ENCODE data around the gene INSM1.
A peak's percentile ranks its signal among the peaks of the same experiment; 100 is the strongest.
"Not testable (repeated sequence)": the region's sequence is repeated elsewhere in the genome, so short reads cannot be mapped to it uniquely, and the experiment has no call there.

INSM1 gene, protein sequence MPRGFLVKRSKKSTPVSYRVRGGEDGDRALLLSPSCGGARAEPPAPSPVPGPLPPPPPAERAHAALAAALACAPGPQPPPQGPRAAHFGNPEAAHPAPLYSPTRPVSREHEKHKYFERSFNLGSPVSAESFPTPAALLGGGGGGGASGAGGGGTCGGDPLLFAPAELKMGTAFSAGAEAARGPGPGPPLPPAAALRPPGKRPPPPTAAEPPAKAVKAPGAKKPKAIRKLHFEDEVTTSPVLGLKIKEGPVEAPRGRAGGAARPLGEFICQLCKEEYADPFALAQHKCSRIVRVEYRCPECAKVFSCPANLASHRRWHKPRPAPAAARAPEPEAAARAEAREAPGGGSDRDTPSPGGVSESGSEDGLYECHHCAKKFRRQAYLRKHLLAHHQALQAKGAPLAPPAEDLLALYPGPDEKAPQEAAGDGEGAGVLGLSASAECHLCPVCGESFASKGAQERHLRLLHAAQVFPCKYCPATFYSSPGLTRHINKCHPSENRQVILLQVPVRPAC

GRCh38 chr20:20367575-20368417 is at the start of gene INSM1:
Gene INSM1 (plus strand): TSS chr20:20368104. CDS start chr20:20368268, 164 bp downstream.
- no peak for DNase-seq

DNA sequence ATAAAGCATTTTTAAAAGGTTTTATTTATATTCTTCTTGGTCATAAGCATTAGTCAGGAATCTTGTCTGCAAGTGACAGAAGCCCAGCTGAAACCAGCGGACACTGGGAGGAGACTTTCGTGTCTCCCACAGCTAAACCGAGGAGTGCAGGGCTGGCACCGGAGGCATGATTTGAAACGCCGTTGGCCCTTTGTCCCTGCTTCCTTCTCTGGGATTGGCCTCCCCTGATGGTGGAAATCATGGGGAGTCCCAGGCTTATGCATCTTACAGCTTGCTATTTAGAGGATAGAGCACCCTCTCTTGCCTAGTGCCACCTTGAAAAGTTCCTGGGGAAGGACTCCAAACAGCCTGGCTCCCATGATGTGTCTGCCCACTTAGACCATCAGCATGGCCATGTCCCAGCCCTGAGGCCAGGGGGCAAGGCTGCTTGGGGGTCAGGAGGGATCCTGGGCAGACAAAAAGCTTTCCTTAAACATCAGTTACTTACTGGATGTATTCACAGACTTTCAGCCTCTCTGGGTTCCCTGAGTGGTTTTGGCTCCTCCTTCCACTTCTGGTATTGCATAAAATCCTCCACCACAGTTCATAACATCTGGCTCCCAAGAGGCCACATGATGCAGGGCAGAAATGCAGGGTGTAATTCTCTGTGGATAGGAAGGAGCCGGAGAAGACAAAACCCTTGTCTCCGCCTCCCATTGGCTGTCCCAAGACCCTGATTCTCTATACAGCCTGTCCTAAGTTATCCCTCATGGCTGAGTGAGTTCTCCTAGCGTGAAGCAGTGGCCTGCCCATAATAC is 49.3 kb upstream of the INSM1 start:
- DNase-seq: no peak

DNA sequence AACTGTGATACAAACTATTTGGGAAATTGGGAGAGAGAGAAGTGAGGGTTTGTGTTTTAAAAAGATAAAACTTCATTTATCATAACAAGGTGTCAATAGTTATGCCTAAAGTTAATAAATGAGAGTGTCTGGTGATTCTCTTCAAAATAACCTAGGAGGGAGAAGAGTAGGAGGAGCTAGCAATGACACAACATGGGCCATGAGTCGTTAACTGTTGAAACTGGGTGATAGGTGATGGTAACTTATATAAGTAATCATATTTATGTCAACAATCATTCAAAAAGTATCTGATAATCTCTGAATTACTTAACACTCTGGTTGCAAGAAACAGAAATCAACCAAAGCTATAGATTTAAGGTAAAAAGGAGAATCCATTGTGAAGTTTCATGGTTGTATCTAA is 46.8 kb upstream of the INSM1 start:
- DNase-seq: no peak

DNA sequence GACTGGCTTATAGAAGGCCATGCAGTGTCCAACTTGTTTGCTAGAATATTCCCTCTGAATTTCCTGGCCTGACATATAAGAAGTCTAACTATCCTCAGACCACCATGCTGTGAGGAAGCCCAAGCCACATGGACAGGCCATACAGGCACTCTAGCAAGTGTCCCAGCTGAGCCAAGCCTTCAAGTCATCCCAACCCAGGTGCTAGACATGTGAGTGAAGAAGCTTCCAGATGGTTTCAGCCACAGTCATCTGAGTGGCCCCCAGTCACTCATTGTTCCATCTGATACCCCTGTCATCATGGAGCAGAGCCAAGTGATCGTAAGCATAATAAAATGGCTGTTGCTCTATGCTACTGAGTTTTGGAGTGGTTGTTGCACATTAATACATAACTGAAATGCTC is 46.0 kb upstream of the INSM1 start:
- DNase-seq: no peak

- DNase-seq: no peak
Measured at GRCh38 chr20:20322912-20323311, 45.0 kb upstream of the INSM1 start.

GRCh38 chr20:20327746-20328145 is 40.2 kb upstream of the INSM1 start:
- no peak for DNase-seq

DNA sequence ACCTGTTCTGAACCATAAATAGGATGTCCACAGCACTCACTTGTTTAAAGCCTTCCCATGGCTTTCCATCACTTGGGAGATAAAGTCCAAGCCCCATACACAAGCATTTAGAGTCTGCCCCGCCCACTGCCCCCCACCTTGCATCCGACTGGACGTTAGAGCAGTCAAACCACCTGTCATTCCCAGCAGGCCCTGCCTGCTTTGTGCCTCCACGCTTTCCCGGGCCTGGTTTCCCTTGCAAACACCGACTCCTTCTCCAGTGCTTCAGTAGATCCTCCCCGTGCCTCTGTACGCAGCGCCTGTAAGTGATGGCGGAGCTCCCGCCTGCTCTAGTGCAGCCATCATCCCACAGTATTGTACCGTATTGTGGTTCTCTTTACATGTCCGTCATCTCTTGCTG is 38.3 kb upstream of the INSM1 start:
- DNase-seq: no peak

- DNase-seq: no peak
Measured at GRCh38 chr20:20331156-20331555, 36.7 kb upstream of the INSM1 start.

DNA sequence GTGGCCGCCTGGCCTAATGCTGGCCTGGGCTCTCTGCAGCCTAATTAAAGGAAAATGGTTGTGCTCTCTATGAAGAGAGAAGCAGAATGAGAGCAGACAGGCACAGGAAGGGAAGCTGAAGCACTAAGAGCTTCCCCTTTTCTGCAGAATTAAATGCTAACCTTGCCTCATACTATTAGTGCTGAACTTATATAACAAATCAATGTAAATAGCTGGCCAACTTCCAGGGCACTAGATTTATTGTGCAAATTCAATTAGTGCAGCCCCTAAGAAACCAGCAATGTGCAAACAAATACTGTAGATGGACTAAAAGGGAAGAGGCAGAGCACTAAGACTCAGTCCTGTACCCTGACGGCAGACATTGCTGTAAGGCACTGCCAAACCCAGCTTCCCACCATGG is 36.1 kb upstream of the INSM1 start:
- no peak for DNase-seq

DNA sequence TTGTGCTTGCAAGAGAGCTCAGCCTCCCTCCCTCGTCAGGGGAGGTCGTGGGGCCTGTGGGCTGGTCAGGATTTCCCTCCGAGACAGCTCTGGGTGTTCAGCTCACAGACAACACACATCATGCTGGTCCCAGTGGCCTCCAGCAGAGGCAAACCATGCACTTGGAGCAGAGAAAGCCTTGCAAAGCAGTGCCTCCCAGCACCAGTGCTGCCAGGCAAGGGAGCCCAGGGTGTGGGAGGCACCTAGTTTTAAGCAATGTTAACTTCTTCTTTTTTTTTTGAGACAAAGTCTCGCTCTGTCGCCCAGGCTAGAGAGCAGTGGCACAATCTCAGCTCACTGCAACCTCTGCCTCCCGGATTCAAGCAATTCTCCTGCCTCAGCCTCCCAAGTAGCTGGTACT is 34.0 kb upstream of the INSM1 start:
- no peak for DNase-seq

- no peak for DNase-seq
Measured at GRCh38 chr20:20334489-20334888, 33.4 kb upstream of the INSM1 start.

- DNase-seq: no peak
Measured at GRCh38 chr20:20338133-20338730, 29.7 kb upstream of the INSM1 start.

DNA sequence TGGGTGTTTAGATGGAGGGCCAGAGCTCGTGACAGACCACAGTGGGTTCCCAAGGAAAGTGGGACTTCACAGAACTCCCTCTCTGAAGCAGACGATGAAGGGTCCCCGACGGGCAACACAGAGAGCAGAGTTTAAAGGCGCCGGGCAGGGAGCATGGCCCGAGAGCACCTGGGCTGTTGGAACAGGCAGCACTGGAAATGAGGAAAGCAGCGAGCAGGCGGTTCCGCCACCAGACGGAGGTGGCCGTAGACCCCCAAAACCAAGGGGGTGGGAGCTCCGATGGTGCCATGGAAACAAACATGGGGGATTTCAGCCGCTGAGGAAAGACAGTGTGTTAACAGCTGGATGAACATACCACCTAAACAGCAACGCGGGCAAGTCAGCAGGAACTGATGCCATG is 27.5 kb upstream of the INSM1 start:
- DNase-seq: no peak

DNA sequence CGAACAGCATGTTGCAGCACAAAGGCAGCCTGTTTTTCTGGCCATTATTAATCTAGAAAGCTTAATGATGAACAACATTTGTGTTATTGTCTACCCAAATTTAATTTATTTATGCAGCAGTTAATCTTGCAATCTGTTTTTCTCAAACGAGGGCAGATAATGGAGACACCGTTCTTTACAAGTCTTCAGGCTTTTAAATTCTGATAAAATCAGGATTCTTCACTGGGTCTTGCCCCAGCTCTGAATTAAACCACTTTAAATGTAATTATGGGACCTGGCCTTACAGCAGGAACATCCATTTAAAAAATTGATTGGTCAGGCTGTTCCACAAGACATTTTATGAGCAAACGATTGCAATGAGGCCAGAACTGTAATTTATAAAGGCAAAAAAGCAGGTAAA is 26.5 kb upstream of the INSM1 start:
- no peak for DNase-seq

DNA sequence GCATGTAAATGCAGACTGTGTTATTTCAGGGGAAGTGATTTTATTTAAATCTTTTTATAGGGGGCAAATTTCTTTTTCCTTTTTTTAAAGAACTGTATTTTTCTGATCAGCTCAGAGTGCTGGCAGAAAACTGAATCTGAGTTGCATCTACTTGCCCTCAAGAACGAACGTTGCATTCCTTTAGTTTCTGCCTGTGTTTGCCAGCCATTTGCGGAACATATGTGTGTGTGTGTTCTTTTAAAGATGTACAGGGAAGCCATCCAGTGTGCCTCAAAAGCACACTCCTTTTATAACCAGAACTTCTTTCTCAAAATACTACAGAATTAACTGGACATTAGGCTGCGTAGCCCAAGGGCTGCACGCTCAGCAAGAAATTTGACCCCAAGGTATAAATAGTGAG is 25.8 kb upstream of the INSM1 start:
- no peak for DNase-seq

GRCh38 chr20:20343932-20344331 is 24.0 kb upstream of the INSM1 start:
- DNase-seq: no peak

- no peak for DNase-seq
Measured at GRCh38 chr20:20344476-20344875, 23.4 kb upstream of the INSM1 start.

- DNase-seq: no peak
Measured at GRCh38 chr20:20353576-20353975, 14.3 kb upstream of the INSM1 start.

DNA sequence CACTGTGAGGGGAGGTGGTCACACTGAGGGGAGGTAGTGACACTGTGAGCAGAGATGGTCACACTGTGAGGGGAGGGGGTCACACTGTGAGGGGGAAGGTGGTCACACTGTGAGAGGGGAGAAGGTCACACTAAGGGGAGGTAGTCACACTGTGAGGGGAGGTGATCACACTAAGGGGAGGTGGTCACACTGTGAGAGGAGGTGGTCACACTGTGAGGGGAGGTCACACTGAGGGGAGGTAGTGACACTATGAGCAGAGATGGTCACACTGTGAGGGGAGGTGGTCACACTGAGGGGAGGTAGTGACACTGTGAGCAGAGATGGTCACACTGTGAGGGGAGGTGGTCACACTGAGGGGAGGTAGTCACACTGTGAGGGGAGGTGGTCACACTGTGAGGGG is 12.4 kb upstream of the INSM1 start:
- DNase-seq: not testable (repeated sequence)

DNA sequence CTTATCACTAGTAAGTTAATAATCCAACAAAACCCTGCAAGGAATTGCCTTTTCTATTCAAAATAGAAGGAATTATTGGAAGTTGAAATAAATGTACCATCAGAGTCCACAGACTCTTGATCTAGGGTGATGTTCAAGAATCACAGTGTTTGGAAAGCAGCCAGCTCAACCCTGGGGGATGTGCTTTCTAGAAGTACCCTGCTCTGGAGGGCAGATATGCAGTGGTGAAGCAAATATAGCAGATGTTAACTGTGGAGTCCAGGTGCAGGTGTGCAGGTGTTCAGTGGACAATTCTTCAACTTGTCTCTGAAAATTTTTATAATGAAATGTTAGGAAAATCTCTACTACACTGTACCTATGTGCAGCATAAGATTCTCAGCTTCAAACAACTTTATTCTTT is 9.1 kb upstream of the INSM1 start:
- DNase-seq: no peak

GRCh38 chr20:20359628-20360027 is 8.3 kb upstream of the INSM1 start:
- no peak for DNase-seq

GRCh38 chr20:20360464-20360863 is 7.4 kb upstream of the INSM1 start:
- DNase-seq: peak; percentile 9 to 43
